Measurements from ENCODE around the gene CXCL16.
"Not testable (repeated sequence)": the region's sequence is repeated elsewhere in the genome, so short reads cannot be mapped to it uniquely, and the experiment has no call there.

Gene CXCL16

GRCh38 chr17:4720787-4721186 lies 18.9 kb downstream of the CXCL16 start:
- no peak for DNase-seq (ENCODE audit: low spot score)

GRCh38 chr17:4719684-4720221 lies 20.0 kb downstream of the CXCL16 start:
- no peak for DNase-seq (ENCODE audit: low spot score)

- DNase-seq (ENCODE audit: low spot score) = no peak
Measured at GRCh38 chr17:4719146-4719545, 20.6 kb downstream of the CXCL16 start.

GRCh38 chr17:4718276-4718675 lies 21.5 kb downstream of the CXCL16 start:
- DNase-seq (ENCODE audit: low spot score) = no peak

- no peak for DNase-seq (ENCODE audit: low spot score)
Measured at GRCh38 chr17:4717791-4718190, 21.9 kb downstream of the CXCL16 start.

GRCh38 chr17:4716081-4716480 lies 23.6 kb downstream of the CXCL16 start:
- DNase-seq (ENCODE audit: low spot score) = no peak

- DNase-seq (ENCODE audit: low spot score) = no peak
Measured at GRCh38 chr17:4715063-4715744, 24.5 kb downstream of the CXCL16 start.

- DNase-seq (ENCODE audit: low spot score) = not testable (repeated sequence)
Measured at GRCh38 chr17:4714340-4715062, 25.2 kb downstream of the CXCL16 start.

- DNase-seq (ENCODE audit: low spot score) = no peak
Measured at GRCh38 chr17:4712526-4712925, 27.2 kb downstream of the CXCL16 start.

GRCh38 chr17:4711661-4712181 lies 28.0 kb downstream of the CXCL16 start:
- DNase-seq (ENCODE audit: low spot score) = peak; percentile 74

- DNase-seq (ENCODE audit: low spot score) = peak; percentile 35
Measured at GRCh38 chr17:4710693-4711634, 28.8 kb downstream of the CXCL16 start.

- peak; percentile 99 for DNase-seq (ENCODE audit: low spot score)
Measured at GRCh38 chr17:4709794-4710692, 29.7 kb downstream of the CXCL16 start, which contains the start of gene ARRB2. Gene ARRB2 (plus strand): TSS chr17:4710632. CDS start chr17:4710722, 90 bp downstream.

- no peak for DNase-seq (ENCODE audit: low spot score)
Measured at GRCh38 chr17:4708436-4708835, 31.3 kb downstream of the CXCL16 start.

- no peak for DNase-seq (ENCODE audit: low spot score)
Measured at GRCh38 chr17:4706121-4706520, 33.6 kb downstream of the CXCL16 start.

- no peak for DNase-seq (ENCODE audit: low spot score)
Measured at GRCh38 chr17:4704991-4705390, 34.7 kb downstream of the CXCL16 start.

GRCh38 chr17:4704574-4704907 lies 35.2 kb downstream of the CXCL16 start:
- not testable (repeated sequence) for DNase-seq (ENCODE audit: low spot score)

GRCh38 chr17:4703330-4703691 lies 36.4 kb downstream of the CXCL16 start:
- no peak for DNase-seq (ENCODE audit: low spot score)

- no peak for DNase-seq (ENCODE audit: low spot score)
Measured at GRCh38 chr17:4701116-4701515, 38.6 kb downstream of the CXCL16 start.

GRCh38 chr17:4699401-4700056 lies 40.2 kb downstream of the CXCL16 start:
- DNase-seq (ENCODE audit: low spot score) = not testable (repeated sequence)

- DNase-seq (ENCODE audit: low spot score) = no peak
Measured at GRCh38 chr17:4696437-4696805, 43.3 kb downstream of the CXCL16 start.

Measured in Ammon's horn (tissue), 1 donor.